Measurements from ENCODE around the gene NECTIN1.

Gene NECTIN1

GRCh38 chr11:119712459-119713358 lies 16.3 kb downstream of the NECTIN1 start:
- no peak for FAIRE-seq

DNA sequence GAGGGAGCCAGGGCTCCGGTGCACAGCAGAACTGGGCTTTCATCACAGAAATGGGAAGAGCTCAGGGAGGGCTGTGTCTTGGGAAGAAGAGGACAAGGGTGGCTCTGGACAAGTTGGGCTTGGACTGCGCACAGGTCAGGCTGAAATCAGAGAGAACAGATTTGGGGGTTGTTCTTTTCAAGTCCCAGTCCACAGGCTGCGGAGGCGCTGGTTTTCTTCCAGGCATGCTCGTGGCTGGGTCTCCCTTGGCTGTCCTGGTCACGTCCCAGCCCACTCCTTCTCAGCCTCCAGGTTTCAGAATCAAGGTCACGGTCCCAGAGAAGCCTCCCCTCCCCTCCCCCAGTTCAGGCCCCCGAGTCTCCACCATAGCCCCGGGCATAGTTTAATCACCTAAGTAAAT lies 17.0 kb downstream of the NECTIN1 start:
- no peak for FAIRE-seq

DNA sequence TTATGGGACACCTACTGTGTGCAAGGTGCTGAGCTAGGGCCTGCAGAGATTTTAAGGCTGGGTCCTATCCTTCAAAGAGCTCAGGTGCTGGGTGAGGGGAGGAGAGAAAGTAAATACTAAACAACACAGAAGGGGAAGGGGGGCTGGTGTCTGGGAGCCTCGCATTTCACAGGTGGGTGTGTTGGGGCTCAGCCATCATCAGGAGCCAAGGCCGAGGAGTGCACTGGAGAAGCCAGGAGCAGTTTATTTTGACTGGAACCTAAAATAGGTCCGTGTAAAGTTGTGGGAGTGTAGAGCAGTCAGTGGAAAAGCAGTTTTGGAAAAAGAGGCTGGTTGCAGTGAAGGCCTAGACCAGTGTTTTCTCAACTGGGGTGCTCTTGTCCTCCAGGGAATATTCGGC lies 17.5 kb downstream of the NECTIN1 start:
- no peak for FAIRE-seq

- no peak for FAIRE-seq
Observed at GRCh38 chr11:119710417-119710816, 18.6 kb downstream of the NECTIN1 start.

DNA sequence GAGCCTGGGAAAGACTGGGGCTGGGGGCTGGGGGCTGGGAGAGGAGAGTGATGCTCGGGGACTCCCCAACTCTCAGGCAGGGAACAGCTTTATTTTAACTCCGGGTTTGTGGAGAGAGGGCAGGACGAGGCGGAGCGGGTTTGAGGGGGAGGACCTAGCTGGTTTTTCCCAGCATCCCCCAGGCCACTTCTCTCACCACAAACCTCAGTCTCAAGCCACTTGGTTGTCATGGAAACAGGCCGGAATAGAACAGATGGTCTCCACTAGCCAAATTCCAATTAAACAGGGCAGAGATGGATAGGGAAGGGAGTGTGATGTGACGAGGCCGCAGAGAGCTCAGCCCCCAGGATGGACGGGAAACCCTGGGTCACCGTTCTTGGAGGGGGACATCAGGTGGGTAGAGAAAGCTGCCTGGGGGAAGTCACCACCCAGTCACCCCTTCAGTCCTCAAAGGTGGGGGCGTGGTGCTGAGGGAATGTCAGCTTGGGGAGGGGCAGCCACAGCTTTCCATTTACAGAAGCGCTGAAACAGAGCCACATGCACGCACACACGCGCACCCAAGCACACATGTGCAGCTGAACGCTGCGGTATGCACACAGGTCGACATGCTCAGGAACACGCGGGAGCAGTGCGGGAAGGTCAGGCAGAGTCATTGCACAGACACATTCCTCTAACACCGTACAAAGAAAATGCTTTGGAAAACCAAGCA lies 19.2 kb downstream of the NECTIN1 start:
- FAIRE-seq = no peak

DNA sequence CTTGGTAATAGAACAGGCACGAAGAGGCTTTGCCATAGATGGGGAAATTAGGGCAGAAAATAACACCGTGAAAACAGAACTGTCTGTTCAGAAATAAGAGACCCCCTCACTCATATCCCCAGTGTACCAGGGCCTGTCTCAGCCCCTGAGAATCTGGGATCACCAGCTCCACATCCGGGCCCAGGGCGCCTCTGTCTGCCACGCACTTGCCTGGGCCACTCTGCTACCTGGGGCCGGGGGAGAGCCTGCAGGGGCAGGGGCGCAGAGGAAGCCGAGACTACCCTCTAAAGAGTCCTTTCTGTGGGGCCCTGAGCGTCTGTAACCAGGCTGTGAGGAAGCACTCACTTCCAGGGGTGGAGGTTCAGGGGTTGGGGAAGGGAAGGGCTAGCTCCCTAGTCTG lies 19.8 kb downstream of the NECTIN1 start:
- FAIRE-seq = no peak

DNA sequence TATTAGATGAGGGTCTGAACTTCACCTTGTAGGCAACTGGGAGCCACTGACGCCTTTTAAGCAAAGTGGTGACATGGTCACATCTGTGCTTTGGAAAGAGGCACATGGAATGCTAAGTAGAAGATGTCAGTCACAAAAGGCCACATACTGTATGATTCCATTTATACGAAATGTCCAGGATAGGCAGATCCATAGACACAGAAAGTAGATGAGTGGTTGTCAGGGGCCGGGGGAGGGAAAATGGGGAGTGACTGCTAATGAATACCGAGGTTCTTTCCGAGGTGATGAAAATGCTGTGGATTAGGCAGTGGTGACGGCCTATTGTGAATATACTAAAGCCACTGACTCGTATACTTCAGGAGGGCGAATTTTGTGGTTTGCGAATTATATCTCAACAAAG lies 20.6 kb downstream of the NECTIN1 start:
- FAIRE-seq = no peak

DNA sequence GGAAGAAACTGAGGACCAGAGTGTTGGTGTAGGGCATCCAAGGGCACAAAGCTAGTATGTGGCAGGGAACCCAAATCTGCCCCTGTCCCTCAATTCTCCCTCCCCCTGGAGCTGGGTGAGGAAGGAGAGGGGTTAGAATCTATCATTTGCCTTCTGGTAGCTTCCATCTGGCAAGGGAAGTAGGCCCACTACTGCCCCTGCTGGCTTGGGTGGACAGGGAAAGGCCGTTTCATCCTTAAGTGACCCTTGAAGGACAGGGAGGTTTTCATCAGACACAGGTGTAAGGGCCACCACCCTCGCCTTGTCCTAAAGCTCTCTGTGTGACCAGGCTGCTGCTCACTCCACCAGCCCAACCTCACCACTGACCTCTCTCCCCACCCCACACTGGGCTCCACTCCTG lies 22.1 kb downstream of the NECTIN1 start:
- no peak for FAIRE-seq

GRCh38 chr11:119706029-119706428 lies 23.0 kb downstream of the NECTIN1 start:
- FAIRE-seq = no peak

DNA sequence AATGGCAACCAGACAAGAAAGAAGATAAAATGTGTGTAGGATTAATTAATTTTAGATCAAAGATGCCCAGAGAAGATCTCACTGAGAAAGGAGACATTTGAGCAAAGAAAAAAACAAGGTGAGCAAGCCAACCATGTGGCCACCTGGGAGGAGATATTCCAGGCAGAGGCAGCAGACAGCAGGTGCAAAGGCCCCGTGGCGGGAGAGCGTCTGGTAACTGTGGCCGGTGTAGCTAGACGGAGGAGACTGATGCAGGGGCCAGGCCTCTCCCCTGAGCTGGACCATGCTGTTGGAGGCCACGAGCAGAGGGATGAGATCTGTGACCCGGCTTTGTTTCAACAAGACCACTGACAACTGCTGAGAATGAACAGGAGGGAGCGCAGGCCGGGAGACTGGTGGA lies 23.6 kb downstream of the NECTIN1 start:
- FAIRE-seq = no peak

- FAIRE-seq = no peak
Observed at GRCh38 chr11:119704849-119705248, 24.2 kb downstream of the NECTIN1 start.

DNA sequence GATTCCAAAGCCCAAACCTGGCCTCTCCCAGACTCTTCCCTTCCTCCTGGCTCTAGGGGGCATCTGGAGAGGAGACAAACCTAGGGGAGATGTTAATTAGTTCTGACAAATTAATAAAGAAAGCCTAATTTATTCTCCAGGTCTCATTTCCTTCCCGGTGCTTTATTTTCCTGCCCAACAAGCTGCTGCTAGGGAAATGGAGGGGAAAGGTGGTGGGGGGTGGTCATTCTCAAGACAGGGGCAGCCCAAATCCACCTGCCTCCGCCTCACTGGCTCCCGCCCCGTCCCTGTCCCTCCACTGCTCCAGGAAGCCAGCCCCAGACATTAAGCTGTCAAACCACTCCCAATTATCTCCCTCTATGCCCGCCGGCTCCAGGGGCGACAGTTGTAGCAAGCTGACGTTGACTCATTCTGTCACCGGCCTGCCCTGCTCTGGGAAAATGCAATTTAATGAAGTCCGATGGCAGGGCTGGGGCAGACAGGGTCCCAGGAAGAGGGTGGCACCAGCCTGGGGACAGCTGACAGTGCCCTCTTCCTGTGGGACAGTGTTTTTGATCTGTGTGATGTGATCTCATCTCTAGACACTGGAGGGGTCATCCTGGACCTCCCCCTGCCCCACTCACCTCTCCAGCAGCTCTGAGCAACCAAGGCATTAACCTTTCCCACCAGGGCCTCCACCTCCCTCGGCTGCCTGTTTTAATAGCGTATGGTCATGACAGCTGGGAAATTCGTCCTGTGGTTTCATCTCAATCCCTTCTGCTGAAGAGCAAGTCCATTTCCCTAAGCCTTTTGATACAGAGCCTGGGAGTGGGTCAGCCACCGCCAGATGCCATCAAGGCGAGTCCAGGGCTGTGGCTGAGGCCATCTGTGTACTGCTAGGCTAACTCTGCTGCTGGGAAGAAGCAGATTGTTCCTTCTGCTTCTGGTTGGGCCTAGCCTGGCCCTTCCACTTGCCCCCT lies 27.1 kb downstream of the NECTIN1 start:
- no peak for FAIRE-seq

- FAIRE-seq = no peak
Observed at GRCh38 chr11:119700536-119701346, 28.3 kb downstream of the NECTIN1 start.

- FAIRE-seq = no peak
Observed at GRCh38 chr11:119700030-119700429, 29.0 kb downstream of the NECTIN1 start.

GRCh38 chr11:119699227-119699626 lies 29.8 kb downstream of the NECTIN1 start:
- FAIRE-seq = no peak

DNA sequence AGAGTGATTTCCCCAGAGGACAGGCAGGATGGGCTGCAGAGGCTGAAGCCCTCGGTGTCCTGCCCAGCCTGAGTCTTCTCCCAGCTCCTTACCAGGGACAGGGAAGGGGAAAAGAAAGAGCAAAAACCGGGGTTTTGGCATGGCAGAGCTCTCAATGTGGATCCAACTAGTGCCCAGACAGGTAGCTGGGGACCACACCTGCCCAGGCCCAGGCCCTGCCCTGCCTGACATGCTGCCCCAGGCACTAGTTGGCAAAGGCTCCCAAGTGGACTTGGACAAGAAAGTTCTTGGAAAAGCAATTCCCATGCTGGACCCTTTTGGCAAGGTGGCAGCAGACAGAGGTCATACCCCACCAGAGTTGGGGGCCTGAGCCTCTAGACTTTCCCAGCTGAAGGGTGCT lies 31.1 kb downstream of the NECTIN1 start:
- no peak for FAIRE-seq

GRCh38 chr11:119697445-119697844 lies 31.6 kb downstream of the NECTIN1 start:
- FAIRE-seq = no peak

- FAIRE-seq = no peak
Observed at GRCh38 chr11:119696378-119697222, 32.4 kb downstream of the NECTIN1 start.

GRCh38 chr11:119694334-119694733 lies 34.7 kb downstream of the NECTIN1 start:
- FAIRE-seq = no peak

GRCh38 chr11:119693253-119693815 lies 35.7 kb downstream of the NECTIN1 start:
- no peak for FAIRE-seq

- FAIRE-seq = no peak
Observed at GRCh38 chr11:119692540-119692820, 36.5 kb downstream of the NECTIN1 start.

Data from endometrium (tissue), 2 donors.